Fibroblast of lung (primary cell): ENCODE measurements around the gene CD47. TPM values are rescaled to one million over a fixed set of nuclear protein-coding genes. Genes with fewer than 3 reads are reported as not detected.

ENCODE experiments used
- DNase-seq, 2 donors: peaks; one replicate each; pipeline versions ENCODE4 v3.0.0 to v3.0.0-alpha.2; 2010; ENCODE audit warnings: low read depth in 2 of 2
- H2AFZ ChIP-seq: 2 replicates; pipeline ENCODE4 v1.5.1; 2012; ENCODE audit warnings: low read length, control low read depth, inconsistent platforms
- H3K27ac ChIP-seq: 2 replicates; pipeline ENCODE4 v1.5.1; 2011; ENCODE audit warnings: low read length, control low read depth; ENCODE audit not compliant: insufficient read depth
- H3K27me3 ChIP-seq: 2 replicates; pipeline ENCODE4 v1.5.1; 2011; ENCODE audit warnings: mild to moderate bottlenecking, low read length; ENCODE audit not compliant: control insufficient read depth, insufficient read depth
- H3K36me3 ChIP-seq: 2 replicates; pipeline ENCODE4 v1.5.1; 2011; ENCODE audit warnings: low read length; ENCODE audit not compliant: control insufficient read depth, insufficient read depth
- H3K4me1 ChIP-seq: 2 replicates; pipeline ENCODE4 v1.5.1; 2011; ENCODE audit warnings: low read length; ENCODE audit not compliant: control insufficient read depth, insufficient read depth; ENCODE audit errors: extremely low read depth
- H3K4me2 ChIP-seq: 2 replicates; pipeline ENCODE4 v1.5.1; 2011; ENCODE audit warnings: low read length, control low read depth; ENCODE audit not compliant: insufficient read depth; ENCODE audit errors: extremely low read depth
- H3K4me3 ChIP-seq, 4 experiments: fragments of 200-600 bp in 1 of 4; sonication (generic) in 1 of 4; replicated peaks in 1 of 4; 2 replicates each; pipeline ENCODE4 v1.5.1; 2011 to 2016; ENCODE audit warnings: low read length in 4 of 4, low read depth in 3 of 4, mild to moderate bottlenecking in 3 of 4, control low read depth in 2 of 4, inconsistent platforms in 1 of 4, mixed read lengths in 1 of 4; ENCODE audit not compliant: insufficient read depth in 1 of 4; ENCODE audit errors: control extremely low read depth in 1 of 4
- H3K79me2 ChIP-seq: 2 replicates; pipeline ENCODE4 v1.5.1; 2012; ENCODE audit warnings: mild to moderate bottlenecking, low read length, inconsistent platforms; ENCODE audit not compliant: control insufficient read depth, insufficient read depth
- H3K9ac ChIP-seq: 2 replicates; pipeline ENCODE4 v1.5.1; 2011; ENCODE audit warnings: mild to moderate bottlenecking, low read length, control low read depth; ENCODE audit not compliant: insufficient read depth
- H3K9me3 ChIP-seq: 2 replicates; pipeline ENCODE4 v1.5.1; 2012; ENCODE audit warnings: low read depth, low read length; ENCODE audit not compliant: control insufficient read depth, insufficient read depth
- H4K20me1 ChIP-seq: 2 replicates; pipeline ENCODE4 v1.5.1; 2011; ENCODE audit warnings: low read length; ENCODE audit not compliant: control insufficient read depth, insufficient read depth; ENCODE audit errors: extremely low read depth
- CTCF ChIP-seq, 2 donors: IDR thresholded peaks in 1 of 2; conservative IDR thresholded peaks in 1 of 2; 1 replicate in 1 of 2; 2 replicates in 1 of 2; pipeline ENCODE4 v1.5.1; 2011 to 2012; ENCODE audit warnings: low read length in 2 of 2, control low read depth in 1 of 2, inconsistent platforms in 1 of 2, low read depth in 1 of 2, mild to moderate bottlenecking in 1 of 2
- EZH2 ChIP-seq: IDR thresholded peaks from 2 replicates; pipeline ENCODE4 v1.5.1; 2012; ENCODE audit warnings: low read length, control low read depth, mild to moderate bottlenecking; ENCODE audit errors: missing control alignments
- polyA plus RNA-seq, 2 donors: library from polyadenylated mRNA; depleted of rRNA in 1 of 2; stranded (reverse) in 1 of 2; unstranded in 1 of 2; fragments of >200 nt; gene quantifications; 2 replicates each; pipeline ENCODE4 v1.2.1, GENCODE V29; 2011 to 2012; ENCODE audit warnings: missing spikeins in 1 of 2
- total RNA-seq: library from RNA; depleted of rRNA; stranded (reverse); fragments of >200 nt; gene quantifications from 2 replicates; pipeline ENCODE4 v1.2.1, GENCODE V29; 2014

The CD47 gene
- total and polyA plus RNA-seq, 2 donors (not counting 1 experiment from before 2014, with no cell fraction given): 72.0 to 91.7 TPM

DNA sequence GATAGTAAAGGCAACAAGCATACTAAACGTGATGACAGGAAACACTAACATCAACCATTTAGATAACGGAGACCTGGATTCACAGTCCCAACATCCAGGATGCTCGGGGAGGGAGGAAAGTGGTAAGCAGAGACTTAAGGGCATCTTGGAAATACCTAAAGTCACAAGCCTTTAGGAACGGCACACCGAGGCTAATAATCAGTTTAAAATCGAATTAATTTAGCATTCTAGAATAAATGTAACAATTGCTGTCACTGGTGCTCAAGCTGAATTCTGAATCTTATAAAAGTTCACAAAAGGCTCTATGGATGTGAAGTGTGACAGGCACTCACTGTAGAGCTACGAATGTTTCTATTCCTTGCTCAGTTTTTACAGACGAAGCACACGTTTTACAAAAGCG, 1.3 kb downstream of the CD47 start:
- DNase-seq: peak; percentile 6 to 9
- H4K20me1 ChIP-seq: no peaks in the 10 kb centered on the region
- peak overlapping the region; percentile 90 for H3K27ac ChIP-seq
- H3K27me3 ChIP-seq: no peaks in the 10 kb centered on the region
- peak overlapping the region; percentile 93 for H3K4me2 ChIP-seq
- peaks cover 56% of the 10 kb centered on the region for H3K79me2 ChIP-seq
- TF ChIP-seq CTCF (conservative IDR thresholded peaks at IDR 0.05 in 1 of 2, IDR thresholded peaks at IDR 0.05 in 1 of 2; ENCODE audit: low read depth in 1 of 2, low read length in 2 of 2) (no peak), EZH2 (no peak)
- peaks cover 3% of the 10 kb centered on the region for H3K4me1 ChIP-seq
- peak overlapping the region; percentile 94 for H3K9ac ChIP-seq
- peak overlapping the region; percentile 87 to 97 (median 94) for H3K4me3 ChIP-seq
- no peaks in the 10 kb centered on the region for H3K9me3 ChIP-seq
- H2AFZ ChIP-seq: no peak overlapping the region
- no peaks in the 10 kb centered on the region for H3K36me3 ChIP-seq

- no peak overlapping the region for H2AFZ ChIP-seq
- peaks cover 64% of the 10 kb centered on the region for H3K79me2 ChIP-seq
These were observed 2.1 kb downstream of the CD47 start for GRCh38 chr3:108088697-108089096.

DNA sequence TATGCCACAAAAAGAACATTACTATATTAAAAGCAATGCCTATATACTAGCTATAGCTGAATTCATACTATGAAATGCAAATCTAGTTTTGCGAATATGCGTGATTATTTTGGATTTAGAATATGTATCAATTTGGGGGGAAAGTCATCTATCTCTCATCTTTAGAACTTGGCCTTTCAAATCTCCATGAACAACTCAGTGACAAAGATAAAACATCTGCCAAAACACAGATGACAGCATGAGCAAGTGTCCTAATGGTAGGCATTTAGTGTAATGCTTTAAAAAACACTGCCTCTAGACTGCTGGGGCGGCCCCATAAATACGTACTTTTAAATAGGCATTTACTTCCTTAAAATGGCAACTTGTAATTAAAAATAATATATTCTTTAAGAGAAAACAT, 2.7 kb downstream of the CD47 start:
- H3K36me3 ChIP-seq: no peaks in the 10 kb centered on the region
- H3K27me3 ChIP-seq: no peaks in the 10 kb centered on the region
- peak overlapping the region in 3 of 4 experiments; percentile 3 to 97 (median 95) for H3K4me3 ChIP-seq
- DNase-seq: no peak
- H3K9me3 ChIP-seq: no peaks in the 10 kb centered on the region
- peaks cover 69% of the 10 kb centered on the region for H3K79me2 ChIP-seq
- H3K4me1 ChIP-seq: peaks cover 3% of the 10 kb centered on the region
- H2AFZ ChIP-seq: no peak overlapping the region
- H3K4me2 ChIP-seq: peak overlapping the region; percentile 59
- TF ChIP-seq CTCF (conservative IDR thresholded peaks at IDR 0.05 in 1 of 2, IDR thresholded peaks at IDR 0.05 in 1 of 2; ENCODE audit: low read depth in 1 of 2, low read length in 2 of 2) (no peak), EZH2 (no peak)
- H4K20me1 ChIP-seq: no peaks in the 10 kb centered on the region
- H3K27ac ChIP-seq: no peak overlapping the region
- H3K9ac ChIP-seq: no peak overlapping the region

More at GRCh38 chr3:108088697-108089096, 2.1 kb downstream of the CD47 start:
- Histone ChIP-seq H3K27me3 (no peaks in the 10 kb centered on the region), H4K20me1 (no peaks in the 10 kb centered on the region), H3K4me3 (peak overlapping the region; percentile 87 to 97 (median 94)), H3K27ac (no peak overlapping the region), H3K9ac (no peak overlapping the region), H3K9me3 (no peaks in the 10 kb centered on the region), H3K4me1 (peaks cover 3% of the 10 kb centered on the region), H3K4me2 (peak overlapping the region; percentile 93), H3K36me3 (no peaks in the 10 kb centered on the region)
- peak; percentile 12 to 59 for DNase-seq
- TF ChIP-seq CTCF (conservative IDR thresholded peaks at IDR 0.05 in 1 of 2, IDR thresholded peaks at IDR 0.05 in 1 of 2; ENCODE audit: low read depth in 1 of 2, low read length in 2 of 2): no peak
- TF ChIP-seq EZH2: no peak
